PC-9 (cell line): ENCODE measurements around the gene HHIPL1.

Experiments used
- EZH2 ChIP-seq: fragments of 200-600 bp; sonication (generic); IDR thresholded peaks from 2 replicates; pipeline ENCODE4 v1.8.0; 2017; ENCODE audit warnings: antibody characterized with exemption, low read depth
- TF ChIP-seq, protein P1 (sequence below): fragments of 200-600 bp; sonication (generic); conservative IDR thresholded peaks from 2 replicates; pipeline ENCODE4 v1.6.1; 2017; ENCODE audit warnings: mixed run types, antibody characterized with exemption, mild to moderate bottlenecking, moderate library complexity

DNA sequence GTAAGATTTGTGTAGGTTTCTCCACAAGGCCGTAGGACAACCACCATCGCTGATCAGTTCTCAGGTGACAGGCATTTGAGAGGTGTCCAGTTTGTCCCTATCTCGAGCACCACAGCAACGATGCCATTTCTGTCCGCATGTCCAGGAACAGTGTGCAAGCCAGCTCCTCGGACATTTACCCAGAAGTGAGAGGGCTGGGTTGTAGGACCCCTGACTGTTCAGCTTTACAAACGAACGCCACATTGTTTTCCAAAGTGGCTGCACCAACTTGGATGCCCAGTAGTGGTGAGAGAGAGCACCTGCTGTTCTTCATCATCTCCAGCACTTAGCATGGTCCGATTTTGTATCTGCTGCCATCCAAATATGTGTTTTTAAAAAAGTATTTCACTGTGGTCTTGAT lies 77.8 kb downstream of the HHIPL1 start:
- TF ChIP-seq, protein P1, sequence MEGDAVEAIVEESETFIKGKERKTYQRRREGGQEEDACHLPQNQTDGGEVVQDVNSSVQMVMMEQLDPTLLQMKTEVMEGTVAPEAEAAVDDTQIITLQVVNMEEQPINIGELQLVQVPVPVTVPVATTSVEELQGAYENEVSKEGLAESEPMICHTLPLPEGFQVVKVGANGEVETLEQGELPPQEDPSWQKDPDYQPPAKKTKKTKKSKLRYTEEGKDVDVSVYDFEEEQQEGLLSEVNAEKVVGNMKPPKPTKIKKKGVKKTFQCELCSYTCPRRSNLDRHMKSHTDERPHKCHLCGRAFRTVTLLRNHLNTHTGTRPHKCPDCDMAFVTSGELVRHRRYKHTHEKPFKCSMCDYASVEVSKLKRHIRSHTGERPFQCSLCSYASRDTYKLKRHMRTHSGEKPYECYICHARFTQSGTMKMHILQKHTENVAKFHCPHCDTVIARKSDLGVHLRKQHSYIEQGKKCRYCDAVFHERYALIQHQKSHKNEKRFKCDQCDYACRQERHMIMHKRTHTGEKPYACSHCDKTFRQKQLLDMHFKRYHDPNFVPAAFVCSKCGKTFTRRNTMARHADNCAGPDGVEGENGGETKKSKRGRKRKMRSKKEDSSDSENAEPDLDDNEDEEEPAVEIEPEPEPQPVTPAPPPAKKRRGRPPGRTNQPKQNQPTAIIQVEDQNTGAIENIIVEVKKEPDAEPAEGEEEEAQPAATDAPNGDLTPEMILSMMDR: no peak
- no peak for TF ChIP-seq EZH2
